Measurements from ENCODE around the gene JAKMIP1.

Gene JAKMIP1

DNA sequence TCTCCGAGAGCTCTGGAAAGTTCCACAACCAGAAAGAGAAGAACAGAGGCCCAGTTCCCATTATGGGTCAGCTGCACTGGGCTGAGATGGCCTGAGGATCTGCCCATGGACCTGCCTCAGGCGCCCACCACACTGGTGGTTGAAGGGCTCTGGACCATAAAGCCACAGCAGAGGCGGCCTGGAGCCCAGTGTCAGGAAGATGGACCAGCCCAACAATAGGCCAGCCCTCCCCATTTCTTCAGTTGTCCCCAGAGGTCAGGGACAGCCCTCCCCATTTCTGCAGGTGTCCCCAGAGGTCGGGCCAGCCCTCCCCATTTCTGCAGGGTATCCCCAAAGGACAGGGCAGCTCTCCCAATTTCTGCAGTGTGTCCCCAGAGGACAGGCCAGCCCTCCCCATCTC is 144.9 kb downstream of the JAKMIP1 start:
- no peak for DNase-seq

DNA sequence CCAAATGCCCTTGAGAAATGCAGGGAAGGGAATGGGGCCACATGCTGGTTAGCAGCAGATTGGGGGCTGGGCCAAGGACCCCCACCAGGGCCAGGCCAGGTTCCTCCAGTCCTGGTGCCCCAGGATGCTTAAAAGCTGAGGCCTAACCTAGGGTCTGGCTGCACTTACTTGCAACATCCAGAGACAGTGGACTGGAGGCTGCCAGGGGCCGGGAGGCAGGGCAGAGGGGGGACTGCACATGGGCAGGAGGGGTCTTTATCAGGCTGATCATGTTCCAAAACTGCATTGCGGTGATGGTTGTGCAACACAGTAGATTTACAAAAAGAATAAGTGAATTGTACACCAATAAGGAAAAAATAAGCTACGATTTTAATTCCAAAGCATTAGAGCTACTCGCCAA is 145.3 kb downstream of the JAKMIP1 start:
- DNase-seq: no peak

DNA sequence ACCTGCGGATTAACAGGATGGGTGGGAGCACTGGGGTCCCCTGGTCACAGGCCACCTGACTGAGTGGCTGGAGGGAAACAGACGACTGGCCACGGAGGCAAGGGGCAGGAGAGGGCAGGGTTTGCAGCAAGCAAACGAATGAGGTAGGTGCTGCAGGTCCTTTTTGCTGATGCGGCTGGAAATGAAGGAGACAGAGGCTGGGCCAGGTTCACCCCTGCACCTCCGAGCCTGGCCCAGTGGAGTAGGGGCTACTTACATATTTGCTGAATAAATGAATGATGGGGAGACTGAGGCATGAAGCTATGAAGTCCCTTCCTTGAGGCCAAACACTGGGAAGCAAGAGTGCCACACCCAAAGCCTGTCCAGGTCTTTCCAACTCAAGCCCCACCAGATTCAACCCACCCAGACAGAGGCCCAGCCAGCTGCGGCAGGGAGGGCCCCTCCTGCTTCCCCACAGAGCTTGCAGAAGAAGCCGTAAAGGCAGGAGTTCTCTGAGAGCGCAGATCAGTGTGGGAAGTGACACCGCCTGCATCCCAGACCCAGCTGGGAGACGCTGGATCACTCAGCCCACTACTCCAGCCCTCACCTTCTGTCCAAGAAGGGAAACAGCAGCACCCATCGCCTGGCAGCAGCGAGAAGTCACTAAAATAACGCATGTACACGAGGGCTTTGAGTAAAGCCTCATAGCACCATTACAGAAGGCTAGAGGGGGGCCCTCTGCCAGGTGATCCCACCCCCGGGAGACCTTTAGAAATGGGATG is 146.0 kb downstream of the JAKMIP1 start:
- no peak for DNase-seq

DNA sequence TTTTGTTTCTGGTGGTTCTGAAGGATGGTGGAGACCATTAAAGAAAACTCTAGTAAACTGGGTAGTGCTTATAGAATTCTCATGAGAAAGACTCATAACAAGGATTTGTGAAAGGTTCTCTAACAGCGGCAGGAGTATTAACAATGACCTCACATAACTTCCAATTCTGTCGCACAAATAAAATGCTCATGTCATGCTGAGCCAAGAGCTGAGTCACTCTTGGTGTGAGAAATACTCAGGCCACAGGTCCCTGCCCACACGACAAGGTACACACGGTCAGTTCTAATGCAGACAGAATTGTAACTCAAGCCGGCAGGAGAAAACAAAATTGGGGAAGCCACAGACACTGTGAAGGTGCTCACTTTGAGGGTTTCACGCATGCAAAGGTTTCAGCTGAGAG is 147.7 kb downstream of the JAKMIP1 start:
- no peak for DNase-seq

DNA sequence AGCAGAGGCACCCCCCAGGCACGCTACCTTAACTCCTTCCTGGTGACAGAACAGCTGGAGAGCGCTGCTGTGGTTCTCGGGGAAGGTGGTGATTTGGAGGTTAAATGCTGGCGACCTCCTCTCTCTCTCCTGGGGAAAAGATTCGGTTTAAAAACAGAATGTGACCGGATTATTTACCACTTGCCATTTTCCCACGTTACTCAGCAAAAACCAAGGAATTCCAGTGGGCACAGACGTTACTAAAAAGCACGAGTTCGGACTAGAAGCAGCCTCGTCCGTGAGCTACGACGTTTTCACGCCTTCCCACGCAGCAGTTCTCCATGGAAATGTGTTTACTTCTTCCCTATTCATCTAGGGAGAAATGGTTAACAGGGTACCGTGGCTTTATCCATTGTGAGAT is 149.8 kb downstream of the JAKMIP1 start:
- DNase-seq: no peak

DNA sequence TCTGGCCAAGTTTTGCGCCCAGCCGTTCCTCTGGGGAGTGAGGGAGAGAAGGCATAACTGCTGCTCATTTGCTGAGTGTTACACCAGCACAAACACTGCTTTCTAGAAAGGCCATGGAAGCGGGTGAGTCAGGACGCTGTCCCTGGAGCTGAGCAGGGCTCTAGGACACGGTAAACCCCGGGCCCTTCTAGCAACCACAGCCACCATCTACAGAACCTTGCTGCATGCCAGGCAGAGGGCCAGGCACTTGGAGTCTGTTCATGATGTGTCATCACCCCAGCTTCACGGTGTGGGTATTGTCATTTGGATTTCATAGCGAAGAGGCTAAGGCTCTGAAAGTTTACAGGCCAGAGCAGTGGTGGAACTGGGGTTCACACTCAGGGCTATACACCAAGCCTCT is 150.4 kb downstream of the JAKMIP1 start:
- no peak for DNase-seq

DNA sequence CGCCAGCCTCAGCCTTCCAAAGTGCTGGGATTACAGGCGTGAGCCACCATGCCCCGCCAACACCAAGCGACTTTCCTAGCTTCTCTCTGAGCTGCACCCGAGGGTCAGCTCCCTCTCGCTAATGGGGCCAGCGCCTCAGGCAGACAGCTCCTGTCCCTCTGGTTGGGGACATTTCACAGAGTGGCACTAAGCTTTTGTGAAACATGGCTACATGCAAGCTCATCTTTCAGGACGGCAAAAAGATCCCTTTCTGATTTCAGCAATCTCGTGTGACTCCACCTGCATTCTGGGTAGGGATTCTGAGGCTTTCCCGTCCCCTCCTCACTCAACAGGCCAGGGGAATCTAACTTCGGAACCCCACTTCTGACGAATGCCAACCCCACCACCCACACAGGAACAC is 151.1 kb downstream of the JAKMIP1 start:
- DNase-seq: no peak

DNA sequence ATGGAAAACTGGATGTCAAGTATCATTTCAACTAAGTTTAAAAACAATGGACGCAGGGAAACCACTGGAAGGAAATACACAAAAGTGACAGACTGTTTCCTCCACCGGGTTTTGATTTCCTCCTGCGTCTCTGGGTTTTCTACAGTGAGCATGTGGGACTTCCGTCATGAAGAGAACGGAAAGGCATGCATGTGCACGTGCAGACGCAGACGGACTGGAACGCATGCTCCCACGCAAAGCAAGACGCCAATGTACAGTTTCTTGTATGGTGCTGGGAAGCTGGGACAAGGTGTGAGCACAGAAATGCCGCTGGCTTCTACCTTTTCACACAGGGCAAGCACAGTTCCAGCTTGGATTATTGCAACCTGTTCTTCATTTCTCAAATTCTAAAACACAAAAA is 151.8 kb downstream of the JAKMIP1 start:
- no peak for DNase-seq

DNA sequence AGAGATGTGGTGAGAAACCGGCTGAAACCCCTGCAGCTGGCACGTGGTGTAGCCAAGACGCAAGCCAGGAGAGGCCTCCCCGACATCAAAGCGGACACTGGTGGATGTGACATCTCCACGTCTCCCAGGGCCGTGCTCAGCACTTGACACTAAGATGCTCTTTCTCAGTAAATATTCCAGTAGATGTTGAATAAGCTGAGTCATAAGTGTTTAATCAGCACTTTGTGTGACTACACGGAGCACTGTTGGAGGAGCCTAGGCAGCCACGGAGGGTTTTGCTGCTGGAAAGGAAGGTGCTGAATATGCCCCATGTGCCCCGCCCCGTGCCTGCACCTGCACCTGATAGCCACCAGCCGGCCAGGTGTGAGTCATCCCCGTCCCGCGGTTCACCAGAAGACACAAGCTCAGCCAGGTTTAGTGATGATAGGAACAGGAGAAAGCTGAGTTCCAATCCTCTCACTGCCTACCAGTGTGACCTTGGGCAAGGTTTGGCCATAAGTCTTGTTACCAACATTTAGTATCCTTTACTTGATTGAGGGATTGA is 153.1 kb downstream of the JAKMIP1 start:
- DNase-seq: no peak

DNA sequence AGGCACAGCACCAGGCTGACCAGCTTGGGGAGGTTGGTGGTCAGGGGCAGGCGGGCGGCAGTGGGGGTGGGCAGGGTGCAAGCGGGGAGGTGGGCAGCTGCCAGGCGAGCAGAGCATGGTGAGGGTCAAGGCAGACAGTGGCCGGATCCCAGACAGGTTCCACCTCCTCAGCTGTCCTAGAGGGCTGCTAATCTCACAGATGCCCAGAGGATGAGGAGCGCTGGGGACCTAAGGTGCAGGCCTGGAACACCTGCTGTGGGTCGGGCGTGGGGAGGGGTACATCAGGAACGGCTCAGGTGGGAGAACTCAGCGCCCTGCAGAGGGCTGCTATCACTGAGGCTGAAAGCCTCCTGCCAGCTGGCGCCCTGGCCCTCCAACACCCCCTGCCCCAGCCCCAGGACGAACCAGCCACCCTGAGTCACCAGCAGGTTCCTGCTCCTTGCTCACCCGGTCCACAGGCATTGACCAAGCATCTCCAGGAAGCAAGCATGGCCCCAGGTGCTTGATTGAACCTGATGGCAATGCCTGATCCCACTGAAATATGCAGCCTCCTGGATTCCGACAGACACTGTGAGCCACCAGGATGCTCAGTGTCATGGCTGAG is 153.7 kb downstream of the JAKMIP1 start:
- DNase-seq: no peak

DNA sequence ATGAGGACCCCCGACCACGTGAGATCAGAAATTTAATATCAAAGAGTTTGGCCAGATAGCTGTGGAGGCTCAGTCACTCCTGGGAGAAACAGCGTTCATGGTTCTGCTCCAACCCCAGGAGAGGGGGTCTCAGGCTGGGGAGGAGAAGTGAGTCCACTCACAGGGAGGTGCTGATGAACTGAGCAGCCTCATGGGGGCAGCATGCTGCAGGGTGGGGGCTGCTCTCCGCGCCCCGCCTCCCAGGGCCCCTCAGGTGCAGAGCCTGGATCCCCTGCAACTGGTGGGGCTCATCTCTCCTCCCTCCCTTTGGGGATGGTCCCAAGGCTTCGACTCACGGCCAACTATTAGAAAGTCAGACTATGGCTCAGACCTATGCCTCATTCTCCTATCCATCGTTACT is 155.5 kb downstream of the JAKMIP1 start:
- no peak for DNase-seq

DNA sequence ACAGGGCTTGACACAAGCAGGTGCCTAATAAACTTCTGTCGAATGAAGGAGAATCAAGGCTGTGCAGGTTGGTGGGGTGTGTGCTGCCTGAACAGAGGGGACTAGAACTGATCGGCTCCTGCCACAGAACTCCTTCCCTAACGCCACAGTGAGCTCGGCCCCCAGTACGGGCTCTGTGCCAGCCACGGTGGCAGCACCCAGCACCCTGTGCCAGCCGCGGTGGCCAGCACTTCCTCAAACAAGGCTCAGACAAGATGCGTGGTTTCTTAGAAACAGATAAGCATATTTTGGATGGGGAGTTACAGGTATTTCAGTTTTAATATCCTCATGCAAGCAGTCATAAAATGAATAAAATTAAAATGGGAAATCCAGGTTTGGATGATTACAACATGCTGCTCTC is 156.1 kb downstream of the JAKMIP1 start:
- DNase-seq: no peak

DNA sequence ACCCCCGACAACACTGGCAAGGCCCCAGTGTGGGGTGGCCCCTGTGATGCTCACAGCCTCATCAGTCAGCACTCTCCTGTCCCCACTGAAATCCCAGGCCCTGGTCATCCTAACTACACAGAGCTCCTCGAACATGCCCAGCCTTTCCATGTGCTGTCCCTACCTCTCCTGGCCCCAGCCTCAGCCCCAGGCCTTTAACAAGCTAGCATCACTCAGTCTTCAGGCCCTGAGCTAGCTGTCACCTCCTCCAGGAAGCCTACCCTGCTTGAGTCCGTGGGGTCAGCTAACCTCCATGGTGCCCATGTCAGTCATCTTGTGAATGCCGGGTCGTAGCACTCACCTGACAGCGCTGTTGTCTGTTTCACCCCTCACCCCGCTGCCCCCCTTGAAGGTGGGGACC is 156.5 kb downstream of the JAKMIP1 start:
- DNase-seq: no peak

DNA sequence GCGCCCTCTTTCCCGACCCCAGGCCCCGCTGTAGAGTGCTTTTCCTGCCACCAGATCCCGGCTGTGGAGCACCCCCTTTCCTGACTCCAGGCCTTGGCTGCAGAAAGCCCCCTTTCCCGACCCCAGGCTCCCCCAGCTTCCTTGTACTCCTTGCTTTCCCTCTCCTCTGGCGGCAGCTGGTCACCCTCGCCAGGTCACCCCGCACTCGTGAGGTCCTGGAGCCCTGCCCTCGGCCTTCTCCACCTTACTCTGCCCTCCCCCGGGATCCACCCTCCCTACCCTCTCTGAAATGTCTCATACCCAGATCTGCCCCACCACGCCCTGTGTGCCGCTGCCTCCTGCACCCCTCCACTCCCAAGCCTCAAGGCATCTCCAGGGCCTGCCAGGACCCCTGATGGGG is 157.2 kb downstream of the JAKMIP1 start:
- no peak for DNase-seq

DNA sequence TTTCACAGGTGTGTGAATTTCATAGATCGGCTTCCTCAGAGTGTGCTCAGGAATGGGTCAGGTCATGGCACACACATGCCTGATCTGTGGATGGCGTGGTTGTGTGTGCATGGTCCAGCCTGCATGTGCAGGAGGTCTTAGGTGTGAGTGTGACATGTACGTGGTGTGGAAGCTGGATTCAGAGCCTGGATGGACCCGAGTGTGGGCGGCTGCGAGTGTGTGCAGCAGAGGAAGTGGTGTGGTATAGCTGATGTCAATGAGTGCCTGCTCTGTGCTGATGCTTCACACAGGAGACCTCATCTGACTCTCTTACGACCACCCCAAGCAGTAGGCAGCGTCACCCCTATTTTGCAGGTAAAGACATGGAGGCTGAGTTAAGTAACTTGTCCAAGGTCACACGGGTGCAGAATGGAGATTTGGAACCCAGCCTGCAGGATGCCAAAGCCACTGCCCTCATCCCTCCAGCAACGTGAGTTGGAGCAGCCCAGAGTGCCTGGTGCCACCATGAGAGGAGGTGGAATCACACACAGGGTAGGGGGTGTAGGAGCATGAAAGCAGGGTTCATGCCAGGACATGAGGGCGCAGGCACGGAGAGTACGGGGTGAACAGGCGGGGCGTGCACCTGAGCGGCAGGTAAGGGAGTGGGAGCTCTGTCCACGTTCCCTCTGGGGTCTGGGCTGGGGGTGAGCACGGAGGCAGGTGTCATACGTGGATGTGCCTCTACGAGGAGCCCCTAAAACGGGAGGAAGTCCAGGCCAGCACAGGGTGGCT is 157.9 kb downstream of the JAKMIP1 start:
- DNase-seq: no peak

DNA sequence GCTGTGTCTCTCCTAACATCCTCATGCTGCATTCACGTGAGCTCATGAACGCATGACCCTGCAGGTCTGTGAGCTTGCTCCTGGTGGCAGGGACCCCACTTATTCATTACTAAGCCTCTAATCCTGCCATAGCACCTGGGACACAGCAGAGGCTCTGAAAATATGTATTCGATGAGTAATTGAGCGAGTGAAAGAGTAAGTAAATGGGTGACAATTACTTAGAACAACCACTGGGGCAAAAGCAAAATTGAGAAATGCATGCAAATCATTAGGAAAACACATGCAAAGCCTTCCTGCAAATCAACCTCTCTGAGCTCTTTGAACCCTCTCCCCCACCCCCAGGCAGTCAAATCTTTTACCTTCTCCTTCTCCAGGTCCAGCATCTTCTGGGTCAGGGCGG is 158.5 kb downstream of the JAKMIP1 start:
- DNase-seq: no peak

DNA sequence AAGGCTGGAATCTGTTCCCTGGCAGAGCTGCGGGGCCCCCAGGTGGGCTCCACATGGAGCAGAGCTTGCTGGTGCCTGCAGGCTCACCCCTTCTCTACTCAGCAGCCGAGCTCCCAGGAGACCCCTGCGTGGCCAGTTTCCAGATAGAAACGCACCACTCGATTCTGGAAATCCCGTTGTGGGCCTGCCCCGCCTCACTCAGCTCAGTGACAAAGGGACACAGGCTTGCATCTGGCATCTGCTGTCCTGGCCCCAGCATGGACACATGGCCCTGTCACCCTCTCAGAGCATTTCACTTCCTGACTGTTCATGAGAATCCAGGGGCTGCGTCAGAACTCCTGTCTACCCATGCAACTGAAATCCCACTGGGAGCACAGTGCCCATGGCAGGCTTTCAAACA is 161.6 kb downstream of the JAKMIP1 start:
- DNase-seq: no peak

DNA sequence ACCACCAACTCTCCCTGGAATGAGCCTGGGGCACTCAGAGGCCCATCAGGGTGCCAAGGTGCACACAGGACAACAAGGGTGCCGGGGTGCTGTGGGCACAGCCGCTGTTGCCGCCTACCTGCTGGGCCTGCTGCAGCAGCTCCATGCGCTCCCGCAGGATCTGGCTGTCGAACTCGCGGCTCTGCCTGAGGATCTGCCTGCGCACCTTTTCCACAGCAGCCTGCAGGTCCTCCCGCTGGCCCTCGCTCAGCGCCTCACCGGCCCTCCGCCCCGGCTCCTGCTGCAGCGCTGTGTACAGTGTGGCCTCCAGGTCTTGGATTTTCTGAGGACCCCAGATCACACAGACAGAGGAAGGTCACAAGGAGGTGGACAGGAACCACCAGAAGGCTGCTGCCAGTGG is 164.6 kb downstream of the JAKMIP1 start:
- DNase-seq: no peak

DNA sequence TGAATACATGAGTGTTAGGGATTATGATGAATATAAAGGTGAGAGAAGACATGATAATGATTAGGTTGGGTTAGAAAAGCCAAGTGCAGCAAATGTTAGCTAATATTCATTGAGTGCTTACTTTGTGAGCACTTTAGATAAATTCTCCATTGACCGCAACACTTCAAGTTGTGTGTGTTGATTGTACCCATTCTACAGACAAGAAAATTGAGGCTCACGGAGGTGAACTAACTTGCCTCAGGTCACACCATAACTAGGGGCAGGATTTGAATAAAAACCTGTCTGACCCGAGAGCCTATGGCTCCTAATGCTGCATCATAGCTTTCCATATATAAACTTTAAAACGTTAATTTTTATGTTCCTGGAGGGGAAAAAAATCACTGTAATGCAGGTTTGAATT is 167.0 kb downstream of the JAKMIP1 start:
- DNase-seq: no peak

DNA sequence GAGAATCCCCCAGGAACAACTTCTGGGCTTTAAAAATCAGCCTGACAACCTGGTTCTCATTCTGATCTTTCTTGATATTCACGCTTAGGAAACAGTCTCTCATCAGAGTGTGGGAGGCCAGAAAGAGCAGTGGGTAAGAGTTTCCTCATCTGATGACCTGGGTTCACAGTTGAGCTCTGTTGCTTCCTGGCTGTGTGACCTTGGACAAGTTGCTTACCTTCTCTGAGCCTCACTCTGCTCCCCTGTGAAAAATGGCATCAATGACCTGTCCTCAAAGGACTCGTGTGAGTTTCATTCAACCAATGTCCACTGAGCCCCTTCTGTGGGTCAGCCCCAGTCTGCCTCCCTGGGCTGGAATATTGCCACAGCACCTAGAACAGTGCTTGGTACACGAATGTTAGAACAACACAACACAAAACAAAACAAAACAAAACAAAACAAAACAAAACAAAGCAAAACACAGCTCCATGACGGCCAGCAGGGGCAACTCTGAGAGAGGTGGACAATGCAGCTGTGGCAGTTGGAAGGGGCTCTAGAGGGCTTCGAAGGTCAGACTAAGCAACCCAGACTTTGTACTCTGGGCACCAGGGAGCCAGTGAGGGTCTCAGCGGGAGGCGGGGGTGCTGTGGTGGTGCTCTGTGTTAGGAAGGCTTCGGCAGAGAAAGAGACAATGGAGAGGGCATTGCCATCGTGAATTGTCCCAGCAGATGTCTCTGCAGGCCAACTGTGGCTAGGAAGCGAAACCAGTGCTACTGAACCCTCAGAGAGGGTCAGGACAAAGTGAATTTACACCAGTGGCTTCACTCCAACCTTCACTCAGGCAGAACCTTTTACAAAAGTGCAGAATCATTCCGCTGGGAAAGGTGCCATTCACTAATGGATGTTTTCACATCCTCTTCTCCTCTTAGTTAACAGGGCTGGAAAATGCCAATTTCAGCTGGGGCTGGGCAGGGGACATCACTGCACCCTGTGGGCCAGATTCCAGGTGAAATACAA is 167.8 kb downstream of the JAKMIP1 start:
- DNase-seq: no peak

DNA sequence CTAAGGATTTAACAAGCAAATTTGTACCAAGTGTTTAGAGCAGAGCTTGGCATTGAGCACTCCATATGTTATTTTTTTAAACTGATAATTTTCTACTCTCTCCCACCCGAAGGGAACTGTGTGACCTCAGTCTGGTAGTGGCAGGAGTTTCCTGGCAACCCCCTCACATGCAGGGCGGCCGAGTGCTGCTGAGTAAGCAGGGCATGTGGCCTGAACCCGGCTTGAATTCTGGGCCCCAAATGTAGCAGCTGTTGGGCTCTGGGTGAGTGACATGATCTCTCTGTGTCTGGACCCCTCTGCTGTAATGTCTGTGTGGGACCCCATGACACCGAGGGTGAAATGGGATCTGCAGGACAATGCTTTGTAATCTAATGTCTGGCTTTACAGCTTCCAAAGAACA is 168.5 kb downstream of the JAKMIP1 start:
- DNase-seq: no peak

DNA sequence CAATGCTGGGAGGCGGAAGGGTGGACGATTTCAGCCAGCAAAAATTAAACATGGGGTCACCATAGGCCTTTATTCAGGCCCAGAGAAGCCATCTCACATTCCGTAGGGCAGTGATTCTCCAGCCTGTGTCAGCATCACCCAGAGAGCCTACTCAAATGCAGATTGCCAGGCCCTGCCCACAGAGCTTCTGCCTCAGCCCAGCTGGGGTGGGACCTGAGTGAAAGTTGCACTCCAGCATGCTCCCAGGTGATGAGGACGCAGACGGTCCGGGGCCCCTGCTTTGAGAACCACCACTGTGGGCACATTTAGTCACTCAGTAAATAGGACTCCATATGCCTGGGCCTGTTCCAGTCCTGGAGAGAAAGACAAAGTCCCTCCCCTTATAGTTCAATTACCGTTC is 169.7 kb downstream of the JAKMIP1 start:
- DNase-seq: no peak

DNA sequence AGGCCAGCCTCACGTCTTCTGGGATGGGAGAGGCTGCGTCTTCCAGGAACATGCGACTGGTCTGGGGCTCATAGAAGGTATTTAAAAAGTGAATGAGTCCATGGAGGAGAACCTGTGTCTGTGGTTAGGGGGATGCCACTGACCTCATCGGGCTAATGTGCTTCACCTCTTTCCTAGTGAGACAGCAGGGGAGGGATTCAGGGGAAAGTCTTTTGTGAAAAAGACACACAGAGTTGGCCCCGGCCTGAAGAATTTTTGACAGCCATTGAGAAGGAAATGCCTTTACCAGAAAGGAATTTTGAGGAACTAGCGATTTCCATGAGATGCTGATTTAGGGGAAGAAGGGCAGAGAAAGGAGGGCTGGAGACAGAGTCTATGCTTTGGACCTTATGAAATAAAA is 171.1 kb downstream of the JAKMIP1 start:
- DNase-seq: no peak

Measured in Kasumi-1 (cell line).